Endothelial cell of umbilical vein (primary cell): ENCODE data around the gene CHST15. TPM values are rescaled to one million over a fixed set of nuclear protein-coding genes. Genes with fewer than 3 reads are reported as not detected.

ENCODE experiments used
- BruUV-seq: library from RNA; stranded (reverse); fragments of 400-500 nt; replicated peaks from 2 replicates; lab custom pipeline; 2021; lab: Mats Ljungman, UMichigan
- CTCF ChIA-PET: fragments of 300-600, 350-600 bp; sonication (Branson Sonifier 250); formaldehyde crosslinking; loops from one replicate; lab custom pipeline; 2021; ENCODE audit warnings: antibody characterized with exemption, inconsistent platforms; lab: Charles Lee
- POLR2A ChIA-PET: fragments of 300-600, 350-600 bp; sonication (Branson Sonifier 250); formaldehyde crosslinking; loops from one replicate; lab custom pipeline; 2021; ENCODE audit warnings: antibody characterized with exemption, inconsistent platforms; lab: Charles Lee
- DNase-seq: peaks from one replicate; pipeline ENCODE4 v3.0.0-alpha.2; 2011; ENCODE audit warnings: low read depth, low spot score
- FAIRE-seq: peaks from 2 replicates; lab custom pipeline; 2011; peaks lifted over from hg19 to GRCh38; lab: Jason Lieb, UNC
- H2AFZ ChIP-seq: 2 replicates; pipeline ENCODE4 v1.6.0; 2012; ENCODE audit warnings: low read depth, low read length, control low read depth, inconsistent platforms
- H3K27ac ChIP-seq: 2 replicates; pipeline ENCODE4 v1.5.1; 2011; ENCODE audit warnings: low read depth, mild to moderate bottlenecking, control low read depth, low read length, moderate library complexity; ENCODE audit not compliant: insufficient read depth
- H3K27me3 ChIP-seq, 2 experiments: 2 replicates each; pipeline versions ENCODE4 v1.6.0 to v1.6.1; 2011; ENCODE audit warnings: low read length in 2 of 2, mixed read lengths in 1 of 2; ENCODE audit not compliant: control insufficient read depth in 2 of 2, insufficient read depth in 2 of 2
- H3K36me3 ChIP-seq, 2 experiments: 2 replicates in 1 of 2; 3 replicates in 1 of 2; pipeline ENCODE4 v1.5.1; 2011; ENCODE audit warnings: low read length in 2 of 2, mild to moderate bottlenecking in 1 of 2, moderate library complexity in 1 of 2; ENCODE audit not compliant: control insufficient read depth in 2 of 2, insufficient read depth in 2 of 2; ENCODE audit errors: extremely low read depth in 1 of 2
- H3K4me1 ChIP-seq: 3 replicates; pipeline ENCODE4 v1.5.1; 2011; ENCODE audit warnings: mild to moderate bottlenecking, low read length; ENCODE audit not compliant: control insufficient read depth, insufficient read depth; ENCODE audit errors: extremely low read depth
- H3K4me2 ChIP-seq: 2 replicates; pipeline ENCODE4 v1.6.1; 2011; ENCODE audit warnings: low read length, control low read depth, mixed read lengths; ENCODE audit not compliant: insufficient read depth
- H3K4me3 ChIP-seq, 3 experiments: fragments of 200-600 bp in 1 of 3; sonication (generic), shearing (Covaris generic) in 1 of 3; replicated peaks in 1 of 3; 2 replicates each; pipeline ENCODE4 v1.5.1; 2011 to 2016; ENCODE audit warnings: control low read depth in 3 of 3, low read length in 3 of 3, mild to moderate bottlenecking in 2 of 3, inconsistent platforms in 1 of 3, low read depth in 1 of 3, moderate library complexity in 1 of 3; ENCODE audit not compliant: insufficient read depth in 1 of 3
- H3K79me2 ChIP-seq: 2 replicates; pipeline ENCODE4 v1.6.0; 2012; ENCODE audit warnings: low read length, inconsistent platforms; ENCODE audit not compliant: control insufficient read depth, insufficient read depth
- H3K9ac ChIP-seq: replicated peaks from 2 replicates; pipeline ENCODE3; 2011; ENCODE audit warnings: low read length, control low read depth; ENCODE audit not compliant: insufficient read depth; ENCODE audit errors: extremely low read depth
- H3K9me1 ChIP-seq: replicated peaks from 3 replicates; pipeline ENCODE4 v1.6.0; 2011; ENCODE audit warnings: mild to moderate bottlenecking, low read length; ENCODE audit not compliant: control insufficient read depth, insufficient read depth; ENCODE audit errors: extremely low read depth
- H3K9me3 ChIP-seq: replicated peaks from 2 replicates; pipeline ENCODE4 v1.5.1; 2012; ENCODE audit warnings: low read length, inconsistent platforms; ENCODE audit not compliant: control insufficient read depth, insufficient read depth
- H4K20me1 ChIP-seq: replicated peaks from 2 replicates; pipeline ENCODE3; 2011; ENCODE audit warnings: mild to moderate bottlenecking, low read length; ENCODE audit not compliant: control insufficient read depth, insufficient read depth; ENCODE audit errors: extremely low read depth
- EZH2 ChIP-seq: IDR thresholded peaks from 2 replicates; pipeline ENCODE4 v1.6.1; 2012; ENCODE audit warnings: borderline replicate concordance, low read depth, mild to moderate bottlenecking, moderate library complexity, low read length, inconsistent platforms; ENCODE audit not compliant: severe bottlenecking
- FOS ChIP-seq: IDR thresholded peaks from 2 replicates; pipeline ENCODE4 v1.6.1; 2011; ENCODE audit warnings: mild to moderate bottlenecking, low read length, moderate library complexity, borderline replicate concordance; ENCODE audit not compliant: insufficient read depth
- GATA2 ChIP-seq: IDR thresholded peaks from 2 replicates; pipeline ENCODE4 v1.7.0; 2011; ENCODE audit warnings: low read depth, mild to moderate bottlenecking, moderate library complexity, mixed read lengths, low read length; ENCODE audit not compliant: insufficient read length, insufficient read depth
- MYC ChIP-seq: IDR thresholded peaks from one replicate; pipeline ENCODE4 v1.6.1; 2011; ENCODE audit warnings: mild to moderate bottlenecking, low read depth, low read length
- POLR2AphosphoS5 ChIP-seq: IDR thresholded peaks from 2 replicates; pipeline ENCODE4 v1.6.1; 2012; ENCODE audit warnings: low read depth, mild to moderate bottlenecking, control low read depth, low read length, moderate library complexity; ENCODE audit not compliant: insufficient read depth
- dilution Hi-C: fragments of 300-500 bp; cut with MboI; formaldehyde crosslinking; loops from one replicate; pipeline ENCODE4 v1.15.0; 2019; ENCODE audit warnings: low sequenced_read_pairs; ENCODE audit not compliant: extremely low pct_ligation_motif_present
- intact Hi-C: fragments of 100-400 bp; cut with micrococcal nuclease; formaldehyde crosslinking; loops from one replicate; pipeline ENCODE4 v1.10.0; 2022
- polyA plus RNA-seq, 4 experiments: library from polyadenylated mRNA; depleted of rRNA in 3 of 4; stranded (reverse) in 3 of 4; unstranded in 1 of 4; fragments of >200 nt; gene quantifications; 2 replicates each; pipeline versions ENCODE4 v1.2.1 to v1.2.3, GENCODE V29; 2011 to 2012; ENCODE audit warnings: missing spikeins in 1 of 4
- total RNA-seq: library from RNA; stranded (reverse); gene quantifications from 2 replicates; pipeline ENCODE4 v1.2.3, GENCODE V29; 2021
- TF ChIP-seq, protein P1 (sequence below), 2 donors: IDR thresholded peaks; 1 replicate in 1 of 2; 2 replicates in 1 of 2; pipeline ENCODE4 v1.5.1; 2011; ENCODE audit warnings: low read length in 2 of 2, mild to moderate bottlenecking in 2 of 2, moderate library complexity in 2 of 2, control low read depth in 1 of 2, inconsistent platforms in 1 of 2, low read depth in 1 of 2; ENCODE audit not compliant: insufficient read depth in 1 of 2; ENCODE audit errors: extremely low read depth in 1 of 2

Gene CHST15
- total and polyA plus RNA-seq, 2 donors (not counting 3 experiments of a cell fraction or from before 2014, with no cell fraction given), result 23.1 to 29.2 TPM

DNA sequence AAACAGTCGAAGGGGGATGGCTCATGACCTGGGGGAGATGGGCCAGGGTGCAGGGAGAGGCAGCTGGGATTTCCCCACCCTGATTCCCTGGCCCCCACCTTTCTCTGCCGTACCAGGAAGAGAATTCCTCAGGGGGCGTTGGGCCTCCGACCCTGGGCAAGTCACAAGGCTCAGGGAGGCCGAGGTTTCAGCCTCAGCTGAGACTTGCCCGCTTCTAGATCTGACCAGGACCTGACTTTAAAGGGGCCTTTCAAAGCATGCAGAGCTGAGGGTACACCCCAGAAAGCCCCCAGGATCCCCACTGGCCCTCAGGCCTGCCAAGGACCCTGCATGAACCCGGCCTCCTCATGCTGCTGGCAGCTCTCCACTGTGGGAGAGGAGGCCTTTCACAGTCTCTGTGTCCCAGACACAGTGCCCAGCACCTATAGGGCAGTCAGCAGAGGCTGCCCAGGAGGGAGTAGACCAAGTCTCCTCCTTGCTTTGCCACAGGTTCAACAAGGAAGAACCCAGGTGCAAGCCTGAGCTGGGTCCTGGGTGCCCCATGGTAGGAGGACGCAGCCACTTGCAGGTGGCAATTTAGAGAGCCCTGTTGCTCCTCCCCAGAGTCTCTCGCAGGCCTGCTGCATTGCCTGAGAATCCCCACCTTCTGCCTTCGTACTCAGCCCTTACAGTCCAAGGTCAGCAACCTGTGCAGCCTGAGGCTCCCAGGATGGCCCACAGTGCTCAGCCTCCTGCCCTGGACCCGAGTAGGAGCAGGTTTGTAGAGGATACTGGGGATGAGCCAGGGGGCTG is 89.3 kb downstream of the CHST15 start:
- Histone ChIP-seq H3K9ac (no peak overlapping the region), H3K79me2 (no peaks in the 10 kb centered on the region), H3K27ac (no peak overlapping the region), H3K36me3 (peaks cover 0 to 5% of the 10 kb centered on the region in 2 experiments), H3K4me2 (no peak overlapping the region), H3K4me1 (no peaks in the 10 kb centered on the region), H3K9me1 (no peaks in the 10 kb centered on the region), H3K4me3 (no peak overlapping the region), H2AFZ (no peak overlapping the region), H3K27me3 (no peaks in the 10 kb centered on the region), H4K20me1 (no peaks in the 10 kb centered on the region), H3K9me3 (no peaks in the 10 kb centered on the region)
- dilution Hi-C loops (no loop called here), intact Hi-C loops (no loop called here)
- no peak for TF ChIP-seq MYC
- no peak for TF ChIP-seq EZH2
- TF ChIP-seq GATA2, result no peak
- no peak for TF ChIP-seq POLR2AphosphoS5
- TF ChIP-seq, protein P1, sequence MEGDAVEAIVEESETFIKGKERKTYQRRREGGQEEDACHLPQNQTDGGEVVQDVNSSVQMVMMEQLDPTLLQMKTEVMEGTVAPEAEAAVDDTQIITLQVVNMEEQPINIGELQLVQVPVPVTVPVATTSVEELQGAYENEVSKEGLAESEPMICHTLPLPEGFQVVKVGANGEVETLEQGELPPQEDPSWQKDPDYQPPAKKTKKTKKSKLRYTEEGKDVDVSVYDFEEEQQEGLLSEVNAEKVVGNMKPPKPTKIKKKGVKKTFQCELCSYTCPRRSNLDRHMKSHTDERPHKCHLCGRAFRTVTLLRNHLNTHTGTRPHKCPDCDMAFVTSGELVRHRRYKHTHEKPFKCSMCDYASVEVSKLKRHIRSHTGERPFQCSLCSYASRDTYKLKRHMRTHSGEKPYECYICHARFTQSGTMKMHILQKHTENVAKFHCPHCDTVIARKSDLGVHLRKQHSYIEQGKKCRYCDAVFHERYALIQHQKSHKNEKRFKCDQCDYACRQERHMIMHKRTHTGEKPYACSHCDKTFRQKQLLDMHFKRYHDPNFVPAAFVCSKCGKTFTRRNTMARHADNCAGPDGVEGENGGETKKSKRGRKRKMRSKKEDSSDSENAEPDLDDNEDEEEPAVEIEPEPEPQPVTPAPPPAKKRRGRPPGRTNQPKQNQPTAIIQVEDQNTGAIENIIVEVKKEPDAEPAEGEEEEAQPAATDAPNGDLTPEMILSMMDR (IDR thresholded peaks at IDR 0.05; ENCODE audit: extremely low read depth in 1 of 2, insufficient read depth in 1 of 2, low read depth in 1 of 2, low read length in 2 of 2), result no peak
- no peak for TF ChIP-seq FOS
- BruUV-seq, result no TSS peak
- no peak for FAIRE-seq
- ChIA-PET CTCF (interaction anchor here (0.7 to 6.7 kb wide), 4 partner anchors 8 to 386 kb away, joined by 3 to 41 read pairs (median 16); no protein-coding TSS in a partner anchor), POLR2A (no interaction called here)
- no peak for DNase-seq
